HL-60 (cell line): ENCODE results near the gene ZG16.

ENCODE experiments used
- CTCF ChIP-seq: IDR thresholded peaks from one replicate; pipeline ENCODE4 v1.5.1; 2011; ENCODE audit warnings: low read length, control low read depth, inconsistent platforms; ENCODE audit not compliant: insufficient read depth
- POLR2AphosphoS5 ChIP-seq: IDR thresholded peaks from 2 replicates; pipeline ENCODE4 v1.6.1; 2012; ENCODE audit warnings: low read depth

GRCh38 chr16:29809031-29809747, 31.1 kb downstream of the ZG16 start:
- no peak for TF ChIP-seq CTCF
- no peak; the same call in 1 of the 2 replicates for TF ChIP-seq POLR2AphosphoS5
